BE2C (cell line): Measurements from ENCODE around the gene MCM9.
"Not testable (repeated sequence)": the region's sequence is repeated elsewhere in the genome, so short reads cannot be mapped to it uniquely, and the experiment has no call there.

Experiments
- DNase-seq: peaks from one replicate; pipeline ENCODE4 v3.0.0-alpha.2; 2020
- H3K27me3 ChIP-seq: fragments of 250-450 bp; sonication (Bioruptor Pico); 2 replicates; pipeline ENCODE4 v1.5.1; 2020; ENCODE audit warnings: mild to moderate bottlenecking
- H3K36me3 ChIP-seq: fragments of 250-450 bp; sonication (Bioruptor Pico); 2 replicates; pipeline ENCODE4 v1.5.1; 2020; ENCODE audit warnings: mild to moderate bottlenecking
- H3K4me1 ChIP-seq: fragments of 250-450 bp; sonication (Bioruptor Pico); 2 replicates; pipeline ENCODE4 v1.5.1; 2020
- H3K4me3 ChIP-seq: 2 replicates; pipeline ENCODE4 v1.5.1; 2011; ENCODE audit warnings: low read depth, low read length
- H3K9me3 ChIP-seq: fragments of 250-450 bp; sonication (Bioruptor Pico); 2 replicates; pipeline ENCODE4 v1.5.1; 2020
- TF ChIP-seq, protein P1 (sequence below): IDR thresholded peaks from 2 replicates; pipeline ENCODE4 v1.5.1; 2012; ENCODE audit warnings: mild to moderate bottlenecking, low read depth, low read length

MCM9 gene

DNA sequence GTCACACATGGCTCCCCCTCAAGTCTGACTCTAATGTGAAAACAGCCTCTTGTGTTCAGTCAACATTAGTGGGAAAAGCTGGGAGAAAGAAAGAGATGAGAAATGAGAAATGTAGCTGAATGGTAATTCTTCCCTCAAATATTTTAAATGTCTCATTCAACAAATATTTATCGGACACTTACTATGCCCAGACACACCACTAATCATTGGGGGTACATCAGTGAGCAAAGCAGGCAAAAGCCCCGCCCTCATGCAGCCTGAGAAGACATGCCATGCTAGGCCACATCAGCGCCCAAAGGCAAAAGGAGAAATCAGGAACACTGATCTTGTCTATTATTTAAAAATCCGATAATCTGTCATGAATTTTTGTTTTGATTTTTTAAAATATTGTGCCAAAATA is 130.9 kb downstream of the MCM9 start:
- Histone ChIP-seq H3K36me3 (no peaks in the 10 kb centered on the region), H3K9me3 (no peaks in the 10 kb centered on the region), H3K4me3 (no peak overlapping the region), H3K27me3 (no peaks in the 10 kb centered on the region), H3K4me1 (no peaks in the 10 kb centered on the region)
- no peak for DNase-seq
- TF ChIP-seq, protein P1, sequence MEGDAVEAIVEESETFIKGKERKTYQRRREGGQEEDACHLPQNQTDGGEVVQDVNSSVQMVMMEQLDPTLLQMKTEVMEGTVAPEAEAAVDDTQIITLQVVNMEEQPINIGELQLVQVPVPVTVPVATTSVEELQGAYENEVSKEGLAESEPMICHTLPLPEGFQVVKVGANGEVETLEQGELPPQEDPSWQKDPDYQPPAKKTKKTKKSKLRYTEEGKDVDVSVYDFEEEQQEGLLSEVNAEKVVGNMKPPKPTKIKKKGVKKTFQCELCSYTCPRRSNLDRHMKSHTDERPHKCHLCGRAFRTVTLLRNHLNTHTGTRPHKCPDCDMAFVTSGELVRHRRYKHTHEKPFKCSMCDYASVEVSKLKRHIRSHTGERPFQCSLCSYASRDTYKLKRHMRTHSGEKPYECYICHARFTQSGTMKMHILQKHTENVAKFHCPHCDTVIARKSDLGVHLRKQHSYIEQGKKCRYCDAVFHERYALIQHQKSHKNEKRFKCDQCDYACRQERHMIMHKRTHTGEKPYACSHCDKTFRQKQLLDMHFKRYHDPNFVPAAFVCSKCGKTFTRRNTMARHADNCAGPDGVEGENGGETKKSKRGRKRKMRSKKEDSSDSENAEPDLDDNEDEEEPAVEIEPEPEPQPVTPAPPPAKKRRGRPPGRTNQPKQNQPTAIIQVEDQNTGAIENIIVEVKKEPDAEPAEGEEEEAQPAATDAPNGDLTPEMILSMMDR: no peak

DNA sequence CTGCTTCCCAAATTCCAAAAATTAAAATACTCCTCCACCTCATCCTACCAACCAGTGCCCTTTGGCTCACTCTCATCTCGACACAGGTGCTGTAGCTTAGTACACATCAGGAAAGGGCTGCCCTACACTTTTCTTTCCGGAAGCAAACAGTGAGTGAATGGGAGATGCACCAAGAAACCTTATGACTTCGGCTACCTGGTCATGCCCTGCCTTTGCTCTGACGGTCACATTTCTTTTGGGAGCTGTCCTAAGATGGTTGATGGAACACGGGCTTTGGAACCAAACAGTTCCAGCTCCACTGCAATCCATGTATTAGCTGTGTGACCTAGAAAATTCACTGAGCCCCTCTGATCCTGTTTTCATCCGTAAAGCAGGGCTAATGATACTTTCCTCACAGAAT is 133.7 kb downstream of the MCM9 start:
- no peak for DNase-seq
- Histone ChIP-seq H3K4me3 (no peak overlapping the region), H3K27me3 (no peaks in the 10 kb centered on the region), H3K9me3 (no peaks in the 10 kb centered on the region), H3K36me3 (no peaks in the 10 kb centered on the region), H3K4me1 (no peaks in the 10 kb centered on the region)
- TF ChIP-seq, protein P1: no peak

DNA sequence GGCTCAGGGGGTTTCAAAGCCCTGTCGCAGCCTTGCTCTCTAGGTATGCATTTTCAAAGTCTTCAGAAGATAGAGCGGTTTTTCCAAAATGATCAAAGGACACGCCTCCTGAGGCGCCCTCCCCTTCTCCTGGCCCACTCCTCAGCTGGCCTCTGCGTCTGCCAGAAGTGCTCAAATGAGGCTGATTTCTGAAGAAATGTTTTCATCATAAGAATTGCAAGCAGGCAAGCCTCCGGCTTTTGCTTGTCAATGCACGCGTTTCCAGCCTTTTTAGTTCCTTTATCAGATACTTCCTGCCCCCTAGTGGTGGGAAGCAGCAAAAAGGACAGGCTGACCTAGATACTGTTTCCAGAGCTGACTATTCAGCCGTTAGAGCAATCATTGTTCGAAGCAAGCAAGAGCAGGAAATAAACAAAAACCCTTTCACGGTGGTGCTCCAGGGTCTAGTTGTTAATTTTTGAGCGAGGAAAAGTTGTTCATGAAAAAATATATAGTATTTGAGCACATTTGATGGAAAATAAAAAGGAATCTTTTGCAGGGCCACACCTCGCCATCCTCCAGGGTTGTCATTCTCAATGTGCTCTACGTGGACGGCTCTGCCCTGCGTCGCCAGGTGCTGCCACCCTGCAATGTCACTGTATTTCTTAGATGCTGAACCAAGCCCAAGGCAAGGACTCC is 134.4 kb downstream of the MCM9 start:
- TF ChIP-seq, protein P1: peak; percentile 93
- peak; percentile 86 for DNase-seq
- Histone ChIP-seq H3K27me3 (no peaks in the 10 kb centered on the region), H3K9me3 (no peaks in the 10 kb centered on the region), H3K36me3 (no peaks in the 10 kb centered on the region), H3K4me1 (no peaks in the 10 kb centered on the region), H3K4me3 (peak overlapping the region; percentile 30)

DNA sequence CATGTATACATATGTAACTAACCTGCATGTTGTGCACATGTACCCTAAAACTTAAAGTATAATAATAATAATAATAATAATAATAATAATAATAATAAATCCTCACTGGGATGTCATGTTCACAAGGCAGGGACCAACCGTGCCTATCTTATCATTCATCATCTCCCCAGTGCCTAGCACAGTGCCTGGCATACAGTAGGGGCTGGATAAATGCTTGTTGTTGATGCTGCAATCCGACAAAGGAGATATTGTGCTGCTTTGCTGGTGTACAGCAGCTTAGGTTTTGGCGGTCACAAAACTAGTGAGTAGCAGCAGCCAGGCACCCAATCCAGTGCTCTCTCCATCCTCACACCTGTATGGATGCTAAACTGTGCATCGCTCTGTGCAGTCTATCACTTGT is 135.1 kb downstream of the MCM9 start:
- TF ChIP-seq, protein P1: no peak
- Histone ChIP-seq H3K27me3 (no peaks in the 10 kb centered on the region), H3K36me3 (no peaks in the 10 kb centered on the region), H3K9me3 (no peaks in the 10 kb centered on the region), H3K4me1 (no peaks in the 10 kb centered on the region), H3K4me3 (no peak overlapping the region)
- no peak for DNase-seq

DNA sequence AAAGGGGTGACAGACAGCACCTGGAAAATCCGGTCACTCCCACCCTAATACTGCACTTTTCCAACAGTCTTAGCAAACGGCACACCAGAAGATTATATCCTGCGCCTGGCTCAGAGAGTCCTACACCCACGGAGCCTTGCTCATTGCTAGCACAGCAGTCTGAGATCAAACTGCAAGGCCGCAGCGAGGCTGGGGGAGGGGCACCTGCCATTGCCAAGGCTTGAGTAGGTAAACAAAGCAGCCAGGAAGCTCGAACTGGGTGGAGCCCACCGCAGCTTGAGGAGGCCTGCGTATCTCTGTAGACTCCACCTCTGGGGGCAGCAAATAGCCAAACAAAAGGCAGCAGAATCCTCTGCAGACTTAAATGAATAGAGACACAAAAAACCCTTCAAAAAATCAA is 138.4 kb downstream of the MCM9 start:
- not testable (repeated sequence) for H3K4me3 ChIP-seq, H3K36me3 ChIP-seq, DNase-seq, H3K27me3 ChIP-seq, H3K9me3 ChIP-seq, H3K4me1 ChIP-seq
- TF ChIP-seq, protein P1: 0 out of 2 replicates have a peak, but pooled peaks have one; percentile 11

DNA sequence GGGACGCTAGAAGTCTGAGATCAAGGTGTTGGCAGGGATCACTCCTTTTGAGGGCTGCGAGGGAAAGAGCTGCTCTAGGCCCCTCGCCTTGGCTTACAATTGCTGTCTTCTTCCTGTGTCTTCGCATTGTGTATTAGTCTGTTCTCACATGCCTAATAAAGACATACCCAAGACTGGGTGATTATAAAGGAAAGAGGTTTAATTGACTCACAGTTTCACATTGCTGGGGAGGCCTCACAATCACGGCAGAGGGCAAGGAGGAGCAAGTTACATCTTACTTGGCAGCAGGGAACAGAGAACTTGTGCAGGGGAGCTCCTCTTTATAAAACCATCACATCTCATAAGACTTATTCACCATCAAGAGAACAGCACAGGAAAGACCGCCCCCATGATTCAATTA is 143.5 kb downstream of the MCM9 start:
- no peak overlapping the region for H3K4me3 ChIP-seq
- no peaks in the 10 kb centered on the region for H3K4me1 ChIP-seq
- TF ChIP-seq, protein P1: no peak
- H3K36me3 ChIP-seq: no peaks in the 10 kb centered on the region
- H3K9me3 ChIP-seq: no peaks in the 10 kb centered on the region
- no peaks in the 10 kb centered on the region for H3K27me3 ChIP-seq
- no peak for DNase-seq
